Measurements from ENCODE around the gene RNF112. TPM values are rescaled to one million over a fixed set of nuclear protein-coding genes. Genes with fewer than 3 reads are reported as not detected.

Gene RNF112
- total and polyA plus RNA-seq, 2 of the 13 experiments (the other 11 are each of a cell fraction or from before 2014, with no cell fraction given): 0.05 TPM; not detected in 1

GRCh38 chr17:19369107-19369778 lies 41.8 kb upstream of the RNF112 start (continued):
- TF ChIP-seq TOE1 (CRISPR knock-in tag; IDR thresholded peaks at IDR 0.05) (no peak), ZSCAN12 (CRISPR knock-in tag; IDR thresholded peaks at IDR 0.05) (no peak), ZFYVE20 (CRISPR knock-in tag; IDR thresholded peaks at IDR 0.05; ENCODE audit: borderline replicate concordance, low read depth) (no peak), ZNF33A (CRISPR knock-in tag; IDR thresholded peaks at IDR 0.05; ENCODE audit: borderline replicate concordance) (no peak), ZBTB14 (CRISPR knock-in tag; IDR thresholded peaks at IDR 0.05) (no peak), EZH2 (conservative IDR thresholded peaks at IDR 0.05; ENCODE audit: low read depth, low read length) (no peak), KDM3A (CRISPR knock-in tag; IDR thresholded peaks at IDR 0.05; ENCODE audit: low read depth) (no peak), ZNF724P (CRISPR knock-in tag; IDR thresholded peaks at IDR 0.05; ENCODE audit: borderline replicate concordance) (no peak), ZSCAN5A (CRISPR knock-in tag; IDR thresholded peaks at IDR 0.05; ENCODE audit: borderline replicate concordance) (no peak), ZNF660 (CRISPR knock-in tag; IDR thresholded peaks at IDR 0.05; ENCODE audit: borderline replicate concordance, low read depth) (no peak), ZNF792 (CRISPR knock-in tag; IDR thresholded peaks at IDR 0.05) (no peak), JUN (CRISPR knock-in tag; IDR thresholded peaks at IDR 0.05) (no peak), SOX5 (CRISPR knock-in tag; IDR thresholded peaks at IDR 0.05; ENCODE audit: borderline replicate concordance) (no peak), TSC22D2 (CRISPR knock-in tag; IDR thresholded peaks at IDR 0.05; ENCODE audit: borderline replicate concordance) (no peak), SCMH1 (CRISPR knock-in tag; IDR thresholded peaks at IDR 0.05; ENCODE audit: borderline replicate concordance) (no peak), ZNF891 (CRISPR knock-in tag; IDR thresholded peaks at IDR 0.05) (no peak), ZXDC (CRISPR knock-in tag; IDR thresholded peaks at IDR 0.05) (no peak), ZNF180 (CRISPR knock-in tag; IDR thresholded peaks at IDR 0.05; ENCODE audit: borderline replicate concordance, low read depth) (no peak), ZBTB34 (CRISPR knock-in tag; IDR thresholded peaks at IDR 0.05) (no peak), ZNF224 (CRISPR knock-in tag; IDR thresholded peaks at IDR 0.05) (no peak), KLF11 (CRISPR knock-in tag; IDR thresholded peaks at IDR 0.05) (no peak), RXRB (CRISPR knock-in tag; IDR thresholded peaks at IDR 0.05; ENCODE audit: borderline replicate concordance) (no peak), ZNF674 (CRISPR knock-in tag; IDR thresholded peaks at IDR 0.05; ENCODE audit: low read depth) (no peak), SNAPC2 (CRISPR knock-in tag; IDR thresholded peaks at IDR 0.05) (no peak), SP1 (IDR thresholded peaks at IDR 0.05) (no peak), SP1 (CRISPR knock-in tag; IDR thresholded peaks at IDR 0.05) (peak; percentile 57; the same call in 1 of the 2 replicates)

All from HepG2 (cell line).